H1 (cell line): Measurements from ENCODE around the gene TIMP4. TPM values are rescaled to one million over a fixed set of nuclear protein-coding genes. Genes with fewer than 3 reads are reported as not detected.

Experiments used
- SP1 ChIP-seq: IDR thresholded peaks from 2 replicates; pipeline ENCODE4 v1.6.1; 2011; ENCODE audit warnings: low read depth, low read length
- polyA plus RNA-seq, 7 experiments: library from polyadenylated mRNA; depleted of rRNA in 3 of 7; stranded (reverse) in 5 of 7; unstranded in 2 of 7; fragments of >200 nt in 5 of 7; fragments of 200-250 nt in 2 of 7; gene quantifications; 1 replicate in 5 of 7; 2 replicates in 1 of 7; 4 replicates in 1 of 7; pipeline versions ENCODE4 v1.2.1 to v1.2.3, GENCODE V29; 2011 to 2013; ENCODE audit warnings: missing spikeins in 2 of 7, mixed read lengths in 2 of 7
- total RNA-seq: library from RNA; stranded (reverse); fragmentation: NEBNext Ultra II Directional; extraction: Animal tissue kit (Norgen Biotek cat#: 25700); gene quantifications from 2 replicates; pipeline ENCODE4 v1.2.1, GENCODE V29; 2021
- TF ChIP-seq, protein P1 (sequence below): fragments of 300-600 bp; sonication (generic); IDR thresholded peaks from 2 replicates; pipeline ENCODE4 v1.7.1; 2012; ENCODE audit warnings: low read length, moderate library complexity, mild to moderate bottlenecking, inconsistent platforms; ENCODE audit not compliant: insufficient replicate concordance
- TF ChIP-seq, protein P2 (sequence below): IDR thresholded peaks from 2 replicates; pipeline ENCODE4 v1.6.1; 2012; ENCODE audit warnings: inconsistent platforms

The TIMP4 gene
- total and polyA plus RNA-seq, 2 of the 8 experiments (the other 6 are each of a cell fraction or from before 2014, with no cell fraction given): 5.1 to 8.7 TPM

DNA sequence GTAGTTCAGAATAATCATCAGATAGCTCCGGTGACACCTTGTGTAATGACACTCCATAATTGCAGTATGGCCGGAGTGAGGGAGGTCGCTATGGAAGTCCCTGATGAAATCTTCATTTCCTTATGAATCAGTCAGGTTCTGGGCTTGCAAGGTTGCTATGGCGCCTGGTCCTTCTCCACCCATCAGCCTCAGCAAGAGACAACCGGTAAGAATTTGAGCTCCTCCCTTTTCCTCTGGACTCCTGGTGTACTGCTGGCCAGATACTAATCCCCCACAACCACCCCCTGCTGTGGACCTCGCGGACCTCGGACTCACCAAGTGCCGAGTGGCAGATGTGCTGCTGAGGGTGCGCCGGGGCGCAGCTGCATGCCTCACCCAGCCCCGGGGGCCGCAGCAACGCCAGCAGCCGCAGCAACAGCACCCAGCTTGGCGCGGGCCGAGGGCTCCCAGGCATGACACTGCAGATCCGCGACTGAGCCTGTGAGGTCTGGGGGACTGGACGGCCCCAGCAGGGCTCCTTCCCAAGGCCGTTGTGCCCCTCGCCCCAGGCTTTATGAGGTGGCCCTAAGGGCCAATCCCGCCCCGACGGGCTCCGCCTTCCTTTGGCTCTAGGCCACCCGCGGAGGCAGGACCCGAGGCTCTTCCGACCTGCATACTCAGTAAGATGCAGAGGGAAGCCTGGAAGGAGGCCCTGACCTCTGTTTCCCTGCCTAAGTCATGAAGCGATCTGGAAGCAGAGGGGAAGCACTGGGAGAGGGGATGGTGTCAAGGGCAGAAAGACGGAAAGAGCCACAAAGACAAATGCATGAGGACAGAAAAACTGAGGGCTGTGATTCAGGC is at the start of gene TIMP4 (continued):
- TF ChIP-seq, protein P1, sequence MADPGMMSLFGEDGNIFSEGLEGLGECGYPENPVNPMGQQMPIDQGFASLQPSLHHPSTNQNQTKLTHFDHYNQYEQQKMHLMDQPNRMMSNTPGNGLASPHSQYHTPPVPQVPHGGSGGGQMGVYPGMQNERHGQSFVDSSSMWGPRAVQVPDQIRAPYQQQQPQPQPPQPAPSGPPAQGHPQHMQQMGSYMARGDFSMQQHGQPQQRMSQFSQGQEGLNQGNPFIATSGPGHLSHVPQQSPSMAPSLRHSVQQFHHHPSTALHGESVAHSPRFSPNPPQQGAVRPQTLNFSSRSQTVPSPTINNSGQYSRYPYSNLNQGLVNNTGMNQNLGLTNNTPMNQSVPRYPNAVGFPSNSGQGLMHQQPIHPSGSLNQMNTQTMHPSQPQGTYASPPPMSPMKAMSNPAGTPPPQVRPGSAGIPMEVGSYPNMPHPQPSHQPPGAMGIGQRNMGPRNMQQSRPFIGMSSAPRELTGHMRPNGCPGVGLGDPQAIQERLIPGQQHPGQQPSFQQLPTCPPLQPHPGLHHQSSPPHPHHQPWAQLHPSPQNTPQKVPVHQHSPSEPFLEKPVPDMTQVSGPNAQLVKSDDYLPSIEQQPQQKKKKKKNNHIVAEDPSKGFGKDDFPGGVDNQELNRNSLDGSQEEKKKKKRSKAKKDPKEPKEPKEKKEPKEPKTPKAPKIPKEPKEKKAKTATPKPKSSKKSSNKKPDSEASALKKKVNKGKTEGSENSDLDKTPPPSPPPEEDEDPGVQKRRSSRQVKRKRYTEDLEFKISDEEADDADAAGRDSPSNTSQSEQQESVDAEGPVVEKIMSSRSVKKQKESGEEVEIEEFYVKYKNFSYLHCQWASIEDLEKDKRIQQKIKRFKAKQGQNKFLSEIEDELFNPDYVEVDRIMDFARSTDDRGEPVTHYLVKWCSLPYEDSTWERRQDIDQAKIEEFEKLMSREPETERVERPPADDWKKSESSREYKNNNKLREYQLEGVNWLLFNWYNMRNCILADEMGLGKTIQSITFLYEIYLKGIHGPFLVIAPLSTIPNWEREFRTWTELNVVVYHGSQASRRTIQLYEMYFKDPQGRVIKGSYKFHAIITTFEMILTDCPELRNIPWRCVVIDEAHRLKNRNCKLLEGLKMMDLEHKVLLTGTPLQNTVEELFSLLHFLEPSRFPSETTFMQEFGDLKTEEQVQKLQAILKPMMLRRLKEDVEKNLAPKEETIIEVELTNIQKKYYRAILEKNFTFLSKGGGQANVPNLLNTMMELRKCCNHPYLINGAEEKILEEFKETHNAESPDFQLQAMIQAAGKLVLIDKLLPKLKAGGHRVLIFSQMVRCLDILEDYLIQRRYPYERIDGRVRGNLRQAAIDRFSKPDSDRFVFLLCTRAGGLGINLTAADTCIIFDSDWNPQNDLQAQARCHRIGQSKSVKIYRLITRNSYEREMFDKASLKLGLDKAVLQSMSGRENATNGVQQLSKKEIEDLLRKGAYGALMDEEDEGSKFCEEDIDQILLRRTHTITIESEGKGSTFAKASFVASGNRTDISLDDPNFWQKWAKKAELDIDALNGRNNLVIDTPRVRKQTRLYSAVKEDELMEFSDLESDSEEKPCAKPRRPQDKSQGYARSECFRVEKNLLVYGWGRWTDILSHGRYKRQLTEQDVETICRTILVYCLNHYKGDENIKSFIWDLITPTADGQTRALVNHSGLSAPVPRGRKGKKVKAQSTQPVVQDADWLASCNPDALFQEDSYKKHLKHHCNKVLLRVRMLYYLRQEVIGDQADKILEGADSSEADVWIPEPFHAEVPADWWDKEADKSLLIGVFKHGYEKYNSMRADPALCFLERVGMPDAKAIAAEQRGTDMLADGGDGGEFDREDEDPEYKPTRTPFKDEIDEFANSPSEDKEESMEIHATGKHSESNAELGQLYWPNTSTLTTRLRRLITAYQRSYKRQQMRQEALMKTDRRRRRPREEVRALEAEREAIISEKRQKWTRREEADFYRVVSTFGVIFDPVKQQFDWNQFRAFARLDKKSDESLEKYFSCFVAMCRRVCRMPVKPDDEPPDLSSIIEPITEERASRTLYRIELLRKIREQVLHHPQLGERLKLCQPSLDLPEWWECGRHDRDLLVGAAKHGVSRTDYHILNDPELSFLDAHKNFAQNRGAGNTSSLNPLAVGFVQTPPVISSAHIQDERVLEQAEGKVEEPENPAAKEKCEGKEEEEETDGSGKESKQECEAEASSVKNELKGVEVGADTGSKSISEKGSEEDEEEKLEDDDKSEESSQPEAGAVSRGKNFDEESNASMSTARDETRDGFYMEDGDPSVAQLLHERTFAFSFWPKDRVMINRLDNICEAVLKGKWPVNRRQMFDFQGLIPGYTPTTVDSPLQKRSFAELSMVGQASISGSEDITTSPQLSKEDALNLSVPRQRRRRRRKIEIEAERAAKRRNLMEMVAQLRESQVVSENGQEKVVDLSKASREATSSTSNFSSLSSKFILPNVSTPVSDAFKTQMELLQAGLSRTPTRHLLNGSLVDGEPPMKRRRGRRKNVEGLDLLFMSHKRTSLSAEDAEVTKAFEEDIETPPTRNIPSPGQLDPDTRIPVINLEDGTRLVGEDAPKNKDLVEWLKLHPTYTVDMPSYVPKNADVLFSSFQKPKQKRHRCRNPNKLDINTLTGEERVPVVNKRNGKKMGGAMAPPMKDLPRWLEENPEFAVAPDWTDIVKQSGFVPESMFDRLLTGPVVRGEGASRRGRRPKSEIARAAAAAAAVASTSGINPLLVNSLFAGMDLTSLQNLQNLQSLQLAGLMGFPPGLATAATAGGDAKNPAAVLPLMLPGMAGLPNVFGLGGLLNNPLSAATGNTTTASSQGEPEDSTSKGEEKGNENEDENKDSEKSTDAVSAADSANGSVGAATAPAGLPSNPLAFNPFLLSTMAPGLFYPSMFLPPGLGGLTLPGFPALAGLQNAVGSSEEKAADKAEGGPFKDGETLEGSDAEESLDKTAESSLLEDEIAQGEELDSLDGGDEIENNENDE: no peak
- TF ChIP-seq SP1: no peak
- TF ChIP-seq, protein P2, sequence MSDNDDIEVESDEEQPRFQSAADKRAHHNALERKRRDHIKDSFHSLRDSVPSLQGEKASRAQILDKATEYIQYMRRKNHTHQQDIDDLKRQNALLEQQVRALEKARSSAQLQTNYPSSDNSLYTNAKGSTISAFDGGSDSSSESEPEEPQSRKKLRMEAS: no peak
